DMS53 treated with DMSO at 0.1 percent for 48 hours (cell line): ENCODE results near the gene KDM2A.

Experiments
- DNase-seq: peaks from one replicate; lab custom pipeline; 2025; ENCODE audit not compliant: unreplicated experiment; lab: John Stamatoyannopoulos, UW

Gene KDM2A

DNA sequence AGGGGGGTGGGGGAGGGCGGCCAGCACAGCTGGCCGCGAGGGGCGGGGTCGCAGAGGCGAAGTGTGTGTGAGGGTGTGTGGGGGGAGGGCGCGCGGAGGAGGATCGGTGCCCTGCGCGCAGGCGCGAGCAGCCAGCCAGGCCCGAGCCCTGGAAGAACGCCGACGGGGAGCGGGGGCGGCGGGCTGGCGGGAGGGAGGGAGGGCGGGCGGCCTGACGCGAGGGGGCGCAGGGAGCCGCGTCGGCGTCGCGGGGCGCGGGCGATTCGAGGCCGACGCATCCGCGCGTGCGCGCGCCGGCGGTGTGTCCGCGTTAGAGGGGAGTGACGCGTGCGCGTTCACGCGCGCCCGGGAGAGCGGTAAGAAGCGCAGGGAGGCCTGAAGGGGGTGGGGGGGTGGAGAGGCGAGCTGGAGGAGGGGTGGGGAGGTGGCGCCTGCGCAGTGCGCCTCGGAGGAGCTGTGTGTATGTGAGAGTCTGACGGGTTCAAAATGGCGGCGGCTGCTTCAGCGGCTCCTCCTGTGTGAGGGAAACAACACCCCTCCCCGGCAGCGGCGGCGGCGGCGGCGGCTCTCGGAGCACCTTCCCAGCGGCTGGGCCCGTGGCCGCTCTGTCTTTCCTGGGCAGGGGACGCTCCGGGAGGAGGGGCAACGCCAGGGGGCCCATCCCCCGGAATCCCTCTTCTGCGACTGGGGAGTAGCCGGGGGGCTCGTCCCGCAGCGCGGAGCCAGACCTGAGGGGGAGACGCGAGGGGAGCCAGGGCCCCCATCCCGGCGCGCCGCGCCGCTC, at the start of gene KDM2A:
Gene KDM2A (plus strand): TSS at position 463 of the 784 bp plus-strand sequence. CDS start 2,054 bp downstream, outside the sequence.
- DNase-seq = peak; percentile 98

- DNase-seq = peak; percentile 86
Observed at GRCh38 chr11:67071420-67072284, 47.4 kb upstream of the KDM2A start.

GRCh38 chr11:67072295-67072694, 46.8 kb upstream of the KDM2A start:
- no peak for DNase-seq

- DNase-seq = no peak
Observed at GRCh38 chr11:67073908-67074307, 45.2 kb upstream of the KDM2A start.

DNA sequence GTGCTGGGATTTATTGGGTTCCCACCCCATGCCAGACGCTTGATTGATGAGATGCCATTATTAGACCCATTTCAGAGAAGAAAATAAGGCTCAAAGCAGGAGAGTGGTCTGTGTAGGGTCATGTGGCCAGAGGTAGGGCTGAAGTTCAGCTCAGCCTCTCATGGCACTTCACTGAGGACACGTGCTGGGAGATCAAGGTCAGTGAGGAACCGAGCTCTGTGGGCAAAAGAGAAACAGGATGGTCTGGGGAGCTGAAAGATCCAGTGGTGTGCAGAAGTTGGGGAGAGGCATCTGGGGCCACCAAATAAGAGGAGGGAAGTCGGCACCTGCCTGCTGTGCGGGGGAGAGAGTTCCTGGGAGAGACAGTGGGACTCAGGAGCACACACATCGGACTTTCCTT, 42.9 kb upstream of the KDM2A start:
- DNase-seq = no peak

GRCh38 chr11:67079065-67079705, 39.9 kb upstream of the KDM2A start:
- no peak for DNase-seq

DNA sequence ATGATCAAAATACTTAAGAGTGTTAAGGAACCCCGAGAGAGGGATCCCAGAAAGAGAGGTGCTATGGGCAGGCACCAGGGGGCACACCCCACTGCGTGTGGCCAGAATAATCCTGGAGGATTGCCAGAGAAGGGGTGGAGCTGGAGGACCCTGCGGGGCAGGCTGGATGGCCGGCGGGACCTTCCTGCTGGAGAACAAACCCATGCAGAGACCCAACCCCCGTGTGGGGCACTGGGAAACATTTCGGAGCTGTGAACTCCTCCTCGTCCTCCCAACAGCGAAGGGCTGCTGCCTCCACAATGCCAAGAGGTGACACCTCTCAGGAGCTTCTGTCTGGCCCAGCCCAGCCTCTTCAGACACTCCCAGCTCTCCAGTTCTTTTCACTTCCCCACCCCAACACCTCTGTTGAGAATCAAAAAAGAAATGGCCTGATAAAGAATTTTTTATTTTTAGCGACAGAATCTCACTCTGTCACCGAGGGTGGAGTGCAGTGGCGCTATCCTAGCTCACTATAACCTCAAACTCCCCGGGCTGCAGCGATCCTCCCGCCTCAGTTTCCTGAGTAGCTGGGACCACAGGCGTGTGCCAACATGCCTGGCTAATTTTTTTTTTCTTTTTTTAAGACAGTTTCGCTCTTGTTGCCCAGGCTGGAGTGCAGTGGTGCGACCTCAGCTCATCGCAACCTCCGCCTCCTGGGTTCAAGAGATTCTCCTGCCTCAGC, 36.8 kb upstream of the KDM2A start:
- DNase-seq = no peak

DNA sequence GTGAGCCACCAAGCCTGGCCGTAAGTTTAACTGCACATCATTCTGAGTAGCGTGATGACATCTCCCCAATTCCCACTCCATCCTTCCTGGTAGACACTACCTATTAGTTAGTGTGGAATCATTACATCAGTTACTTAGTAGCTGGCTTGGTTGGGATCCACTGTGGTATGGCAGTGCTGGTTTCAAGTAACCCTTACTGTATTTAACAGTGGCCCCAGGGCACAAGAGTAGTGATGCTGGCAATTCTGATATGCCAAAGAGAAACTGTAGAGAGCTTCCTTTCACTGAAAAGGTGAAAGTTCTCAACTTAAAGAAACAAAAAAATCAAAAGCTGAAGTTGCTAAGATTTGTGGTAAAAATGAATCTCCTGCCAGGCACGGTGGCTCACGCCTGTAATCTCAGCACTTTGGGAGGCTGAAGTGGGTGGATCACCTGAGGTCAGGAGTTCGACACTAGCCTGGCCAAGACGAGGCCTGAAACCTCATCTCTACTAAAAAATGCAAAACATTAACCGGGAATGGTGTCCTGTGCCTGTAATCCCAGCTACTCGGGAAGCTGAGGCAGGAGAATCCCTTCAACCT, 35.2 kb upstream of the KDM2A start:
- DNase-seq = no peak

- DNase-seq = no peak
Observed at GRCh38 chr11:67085617-67086016, 33.4 kb upstream of the KDM2A start.

GRCh38 chr11:67090717-67091116, 28.3 kb upstream of the KDM2A start:
- DNase-seq = no peak

GRCh38 chr11:67095214-67095507, 23.9 kb upstream of the KDM2A start:
- DNase-seq = no peak

DNA sequence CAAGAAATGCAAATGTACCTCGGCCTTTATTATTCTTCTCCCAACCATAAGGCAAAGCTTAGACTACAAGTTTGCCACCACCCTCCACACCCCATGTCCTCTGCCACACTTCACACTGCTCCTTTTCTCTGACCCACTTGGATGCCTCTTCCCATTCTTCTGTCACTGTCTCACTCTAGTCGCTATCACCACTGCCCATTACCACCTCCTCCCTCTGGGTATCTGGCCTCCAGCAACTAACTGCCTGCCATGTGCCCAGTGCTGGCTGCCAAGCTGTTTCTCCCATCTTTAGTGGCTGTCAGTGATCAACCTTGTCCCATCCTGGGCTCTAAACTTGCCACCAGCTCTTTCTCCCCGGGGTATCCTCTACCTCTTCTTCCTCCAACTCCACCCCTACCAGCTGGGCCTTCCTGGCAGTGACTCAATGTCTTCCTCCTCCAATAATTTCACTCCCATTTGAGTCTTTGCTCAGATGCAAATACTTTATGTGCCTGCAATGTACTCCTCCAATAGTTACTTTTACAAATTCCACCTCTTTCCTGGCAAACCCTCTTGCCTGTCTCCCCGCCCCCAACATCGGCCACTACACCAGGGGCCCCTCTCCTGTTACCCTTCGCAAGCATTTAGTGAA, 20.1 kb upstream of the KDM2A start:
- no peak for DNase-seq

GRCh38 chr11:67099831-67100324, 19.2 kb upstream of the KDM2A start:
- DNase-seq = no peak

GRCh38 chr11:67102664-67103063, 16.4 kb upstream of the KDM2A start:
- no peak for DNase-seq

- DNase-seq = no peak
Observed at GRCh38 chr11:67105964-67106363, 13.1 kb upstream of the KDM2A start.

DNA sequence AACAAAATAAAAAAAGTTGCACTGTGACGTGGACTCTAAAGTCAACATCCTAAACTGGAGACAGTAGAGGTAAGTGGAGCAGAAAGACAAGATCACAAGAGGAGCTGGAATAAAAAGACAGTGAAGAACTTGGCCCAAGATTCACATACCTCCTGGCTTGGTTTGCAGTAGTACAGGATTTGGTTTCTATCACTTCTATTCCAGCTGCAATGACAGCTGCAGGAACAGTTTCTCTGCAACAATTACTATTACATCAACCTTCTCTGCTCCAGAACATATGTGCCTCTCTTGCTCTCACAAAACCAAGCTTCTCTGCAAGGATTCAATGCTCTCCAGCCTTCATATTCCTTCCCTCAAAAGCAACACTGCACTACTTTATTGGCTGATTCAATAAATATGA, 7.8 kb upstream of the KDM2A start:
- no peak for DNase-seq

DNA sequence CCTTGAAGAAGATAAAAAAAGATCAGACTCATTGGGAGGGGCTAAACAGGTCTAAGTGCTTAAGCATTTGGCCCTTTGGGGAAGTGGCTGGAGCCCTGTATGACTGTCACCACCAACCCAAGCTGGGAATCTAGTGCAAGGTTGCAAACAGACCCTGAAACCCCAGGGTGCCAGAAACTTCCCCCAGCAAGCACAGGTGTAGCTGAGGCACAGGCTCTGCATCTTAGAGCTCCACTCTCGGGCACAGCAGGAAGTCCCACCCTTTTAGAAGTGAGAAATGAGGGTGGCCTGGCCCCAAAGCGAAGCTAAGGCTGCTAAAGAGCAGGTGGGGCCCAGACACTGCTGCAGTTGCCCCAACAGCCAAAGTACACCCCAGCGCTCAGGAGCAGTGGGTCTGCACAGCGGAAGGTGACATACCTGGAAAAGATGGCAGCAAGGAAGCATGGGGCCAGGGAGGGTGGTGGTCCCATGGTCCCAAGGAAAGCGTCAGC, 5.8 kb upstream of the KDM2A start:
- no peak for DNase-seq

- DNase-seq = no peak
Observed at GRCh38 chr11:67114275-67114896, 4.7 kb upstream of the KDM2A start.

- no peak for DNase-seq
Observed at GRCh38 chr11:67116758-67117105, 2.3 kb upstream of the KDM2A start.

GRCh38 chr11:67117176-67117575, 1.9 kb upstream of the KDM2A start:
- DNase-seq = no peak
